Measurements from ENCODE around the gene SLC2A6.

Gene SLC2A6

GRCh38 chr9:133505901-133506652 lies 27.2 kb upstream of the SLC2A6 start:
- Histone ChIP-seq H3K36me3 (ENCODE audit: insufficient read depth, low read length) (no peaks in the 10 kb centered on the region), H3K4me1 (ENCODE audit: insufficient read depth, low read length, poor library complexity, severe bottlenecking) (peaks cover 28% of the 10 kb centered on the region), H3K27me3 (ENCODE audit: insufficient read depth, low read length, poor library complexity, severe bottlenecking) (no peaks in the 10 kb centered on the region), H3K4me2 (ENCODE audit: low read depth, low read length, poor library complexity, severe bottlenecking) (no peak overlapping the region), H3K9me3 (ENCODE audit: insufficient read depth, low read depth, low read length) (peaks cover 13% of the 10 kb centered on the region; the same call in 1 of the 2 replicates), H2AFZ (ENCODE audit: low read length) (no peak overlapping the region), H3K9me2 (replicated peaks; ENCODE audit: low read depth, low read length) (no peaks in the 10 kb centered on the region), H4K20me1 (ENCODE audit: insufficient read depth, low read length, poor library complexity, severe bottlenecking) (no peaks in the 10 kb centered on the region), H3F3A (ENCODE audit: low read depth) (0 out of 2 replicates have a peak, but pooled peaks cover 5% of the 10 kb centered on the region), H3K4me3 (ENCODE audit: low read length, poor library complexity, severe bottlenecking) (no peak overlapping the region), H3K9ac (ENCODE audit: low read depth, low read length, poor library complexity, severe bottlenecking) (no peak overlapping the region), H3K79me2 (ENCODE audit: insufficient read depth, low read length) (no peaks in the 10 kb centered on the region)
- TF ChIP-seq CTCF (conservative IDR thresholded peaks at IDR 0.05; ENCODE audit: low read length) (no peak), EZH2phosphoT487 (IDR thresholded peaks at IDR 0.05; ENCODE audit: borderline replicate concordance) (no peak)

- H3K79me2 ChIP-seq (ENCODE audit: insufficient read depth, low read length), result no peaks in the 10 kb centered on the region
- H4K20me1 ChIP-seq (ENCODE audit: insufficient read depth, low read length, poor library complexity, severe bottlenecking), result no peaks in the 10 kb centered on the region
- H3K9me3 ChIP-seq (ENCODE audit: insufficient read depth, low read depth, low read length), result peaks cover 13% of the 10 kb centered on the region; the same call in 1 of the 2 replicates
- H3K4me3 ChIP-seq (ENCODE audit: low read length, poor library complexity, severe bottlenecking), result no peak overlapping the region
- no peaks in the 10 kb centered on the region for H3K27me3 ChIP-seq (ENCODE audit: insufficient read depth, low read length, poor library complexity, severe bottlenecking)
- H3K9ac ChIP-seq (ENCODE audit: low read depth, low read length, poor library complexity, severe bottlenecking), result no peak overlapping the region
- H3K36me3 ChIP-seq (ENCODE audit: insufficient read depth, low read length), result no peaks in the 10 kb centered on the region
- H3F3A ChIP-seq (ENCODE audit: low read depth), result 0 out of 2 replicates have a peak, but pooled peaks cover 5% of the 10 kb centered on the region
- H3K4me1 ChIP-seq (ENCODE audit: insufficient read depth, low read length, poor library complexity, severe bottlenecking), result peaks cover 28% of the 10 kb centered on the region
- H2AFZ ChIP-seq (ENCODE audit: low read length), result no peak overlapping the region
- TF ChIP-seq EZH2phosphoT487 (IDR thresholded peaks at IDR 0.05; ENCODE audit: borderline replicate concordance), result no peak
- TF ChIP-seq CTCF (conservative IDR thresholded peaks at IDR 0.05; ENCODE audit: low read length), result no peak
- H3K4me2 ChIP-seq (ENCODE audit: low read depth, low read length, poor library complexity, severe bottlenecking), result no peak overlapping the region
- no peaks in the 10 kb centered on the region for H3K9me2 ChIP-seq (replicated peaks; ENCODE audit: low read depth, low read length)
Measured at GRCh38 chr9:133505186-133505830, 26.4 kb upstream of the SLC2A6 start.

- Histone ChIP-seq H3K4me3 (ENCODE audit: low read length, poor library complexity, severe bottlenecking) (no peak overlapping the region), H3K79me2 (ENCODE audit: insufficient read depth, low read length) (no peaks in the 10 kb centered on the region), H3K9me3 (ENCODE audit: insufficient read depth, low read depth, low read length) (peaks cover 13% of the 10 kb centered on the region; the same call in 1 of the 2 replicates), H4K20me1 (ENCODE audit: insufficient read depth, low read length, poor library complexity, severe bottlenecking) (no peaks in the 10 kb centered on the region), H3K4me1 (ENCODE audit: insufficient read depth, low read length, poor library complexity, severe bottlenecking) (no peaks in the 10 kb centered on the region), H3F3A (ENCODE audit: low read depth) (no peaks in the 10 kb centered on the region), H3K9ac (ENCODE audit: low read depth, low read length, poor library complexity, severe bottlenecking) (no peak overlapping the region), H2AFZ (ENCODE audit: low read length) (no peak overlapping the region), H3K4me2 (ENCODE audit: low read depth, low read length, poor library complexity, severe bottlenecking) (no peak overlapping the region), H3K9me2 (replicated peaks; ENCODE audit: low read depth, low read length) (no peaks in the 10 kb centered on the region), H3K36me3 (ENCODE audit: insufficient read depth, low read length) (no peaks in the 10 kb centered on the region), H3K27me3 (ENCODE audit: insufficient read depth, low read length, poor library complexity, severe bottlenecking) (no peaks in the 10 kb centered on the region)
- no peak for TF ChIP-seq CTCF (conservative IDR thresholded peaks at IDR 0.05; ENCODE audit: low read length)
- TF ChIP-seq EZH2phosphoT487 (IDR thresholded peaks at IDR 0.05; ENCODE audit: borderline replicate concordance), result no peak
Measured at GRCh38 chr9:133502112-133502511, 23.2 kb upstream of the SLC2A6 start.
